ENCODE data around the gene FBXO42. TPM values are rescaled to one million over a fixed set of nuclear protein-coding genes. Genes with fewer than 3 reads are reported as not detected.

The FBXO42 gene
- total and polyA plus RNA-seq, 9 of the 15 experiments (the other 6 are each of a cell fraction or from before 2014, with no cell fraction given) = 7.2 to 24.8 (median 17.4) TPM

DNA sequence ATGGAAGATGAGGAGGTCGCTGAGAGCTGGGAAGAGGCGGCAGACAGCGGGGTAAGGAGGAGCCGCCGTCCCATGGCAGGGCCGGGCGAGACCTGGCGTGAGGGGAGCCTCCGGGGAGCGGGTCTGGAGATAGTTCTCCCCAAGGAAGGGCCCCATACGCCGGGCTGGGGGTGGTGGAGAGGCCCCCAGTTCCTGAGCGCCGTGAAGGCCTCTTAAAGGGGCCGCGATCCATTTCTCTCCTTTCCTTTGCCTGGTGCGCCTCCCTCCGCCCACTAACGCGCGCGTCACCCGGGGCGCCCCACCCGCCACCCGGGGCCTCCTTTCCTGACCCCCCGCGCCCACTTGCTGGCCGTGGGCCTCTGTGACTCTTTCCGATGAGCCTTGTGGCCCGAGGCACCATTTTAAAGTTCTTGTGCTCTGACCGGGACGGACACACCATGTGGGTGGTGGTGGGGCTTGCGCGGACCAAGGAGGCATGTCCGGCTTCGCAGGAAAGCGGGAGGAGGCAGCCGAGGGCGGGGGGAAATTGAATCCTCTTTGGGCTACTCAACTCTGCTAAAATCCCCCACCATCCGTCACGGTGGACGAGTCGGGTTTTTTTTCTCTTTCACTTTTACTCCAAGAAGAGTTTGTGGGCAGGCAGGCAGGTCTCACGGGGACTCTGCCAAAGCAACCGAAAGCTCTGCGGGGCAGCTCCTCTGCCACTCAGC, 15.1 kb upstream of the FBXO42 start (continued):
- TF ChIP-seq, protein P1, sequence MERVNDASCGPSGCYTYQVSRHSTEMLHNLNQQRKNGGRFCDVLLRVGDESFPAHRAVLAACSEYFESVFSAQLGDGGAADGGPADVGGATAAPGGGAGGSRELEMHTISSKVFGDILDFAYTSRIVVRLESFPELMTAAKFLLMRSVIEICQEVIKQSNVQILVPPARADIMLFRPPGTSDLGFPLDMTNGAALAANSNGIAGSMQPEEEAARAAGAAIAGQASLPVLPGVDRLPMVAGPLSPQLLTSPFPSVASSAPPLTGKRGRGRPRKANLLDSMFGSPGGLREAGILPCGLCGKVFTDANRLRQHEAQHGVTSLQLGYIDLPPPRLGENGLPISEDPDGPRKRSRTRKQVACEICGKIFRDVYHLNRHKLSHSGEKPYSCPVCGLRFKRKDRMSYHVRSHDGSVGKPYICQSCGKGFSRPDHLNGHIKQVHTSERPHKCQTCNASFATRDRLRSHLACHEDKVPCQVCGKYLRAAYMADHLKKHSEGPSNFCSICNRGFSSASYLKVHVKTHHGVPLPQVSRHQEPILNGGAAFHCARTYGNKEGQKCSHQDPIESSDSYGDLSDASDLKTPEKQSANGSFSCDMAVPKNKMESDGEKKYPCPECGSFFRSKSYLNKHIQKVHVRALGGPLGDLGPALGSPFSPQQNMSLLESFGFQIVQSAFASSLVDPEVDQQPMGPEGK (CRISPR knock-in tag; IDR thresholded peaks at IDR 0.05; ENCODE audit: borderline replicate concordance) = no peak
- TF ChIP-seq, protein P2, sequence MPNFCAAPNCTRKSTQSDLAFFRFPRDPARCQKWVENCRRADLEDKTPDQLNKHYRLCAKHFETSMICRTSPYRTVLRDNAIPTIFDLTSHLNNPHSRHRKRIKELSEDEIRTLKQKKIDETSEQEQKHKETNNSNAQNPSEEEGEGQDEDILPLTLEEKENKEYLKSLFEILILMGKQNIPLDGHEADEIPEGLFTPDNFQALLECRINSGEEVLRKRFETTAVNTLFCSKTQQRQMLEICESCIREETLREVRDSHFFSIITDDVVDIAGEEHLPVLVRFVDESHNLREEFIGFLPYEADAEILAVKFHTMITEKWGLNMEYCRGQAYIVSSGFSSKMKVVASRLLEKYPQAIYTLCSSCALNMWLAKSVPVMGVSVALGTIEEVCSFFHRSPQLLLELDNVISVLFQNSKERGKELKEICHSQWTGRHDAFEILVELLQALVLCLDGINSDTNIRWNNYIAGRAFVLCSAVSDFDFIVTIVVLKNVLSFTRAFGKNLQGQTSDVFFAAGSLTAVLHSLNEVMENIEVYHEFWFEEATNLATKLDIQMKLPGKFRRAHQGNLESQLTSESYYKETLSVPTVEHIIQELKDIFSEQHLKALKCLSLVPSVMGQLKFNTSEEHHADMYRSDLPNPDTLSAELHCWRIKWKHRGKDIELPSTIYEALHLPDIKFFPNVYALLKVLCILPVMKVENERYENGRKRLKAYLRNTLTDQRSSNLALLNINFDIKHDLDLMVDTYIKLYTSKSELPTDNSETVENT (CRISPR knock-in tag; IDR thresholded peaks at IDR 0.05) = peak; percentile 85
- no peak for TF ChIP-seq TEAD4 (IDR thresholded peaks at IDR 0.05; ENCODE audit: low read length)
- no peak for TF ChIP-seq TEAD4 (CRISPR knock-in tag; IDR thresholded peaks at IDR 0.05; ENCODE audit: borderline replicate concordance)
- no peak for TF ChIP-seq SMC3 (conservative IDR thresholded peaks at IDR 0.05; ENCODE audit: insufficient read depth, low read depth, low read length)
- peak; percentile 29 for TF ChIP-seq L3MBTL2 (IDR thresholded peaks at IDR 0.05)
- peak; percentile 59 for TF ChIP-seq FIP1L1 (IDR thresholded peaks at IDR 0.05; ENCODE audit: low read depth, low read length, poor library complexity, severe bottlenecking)
- no peak for TF ChIP-seq PTRF (tag; IDR thresholded peaks at IDR 0.05)
- TF ChIP-seq, protein P3, sequence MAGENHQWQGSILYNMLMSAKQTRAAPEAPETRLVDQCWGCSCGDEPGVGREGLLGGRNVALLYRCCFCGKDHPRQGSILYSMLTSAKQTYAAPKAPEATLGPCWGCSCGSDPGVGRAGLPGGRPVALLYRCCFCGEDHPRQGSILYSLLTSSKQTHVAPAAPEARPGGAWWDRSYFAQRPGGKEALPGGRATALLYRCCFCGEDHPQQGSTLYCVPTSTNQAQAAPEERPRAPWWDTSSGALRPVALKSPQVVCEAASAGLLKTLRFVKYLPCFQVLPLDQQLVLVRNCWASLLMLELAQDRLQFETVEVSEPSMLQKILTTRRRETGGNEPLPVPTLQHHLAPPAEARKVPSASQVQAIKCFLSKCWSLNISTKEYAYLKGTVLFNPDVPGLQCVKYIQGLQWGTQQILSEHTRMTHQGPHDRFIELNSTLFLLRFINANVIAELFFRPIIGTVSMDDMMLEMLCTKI (IDR thresholded peaks at IDR 0.05; ENCODE audit: partially characterized antibody) = no peak
- peak; percentile 91 for TF ChIP-seq FOXM1 (IDR thresholded peaks at IDR 0.05; ENCODE audit: low read depth)
- no peak for TF ChIP-seq FOXM1 (CRISPR knock-in tag; IDR thresholded peaks at IDR 0.05; ENCODE audit: low read depth)
- TF ChIP-seq BACH1 (tag; IDR thresholded peaks at IDR 0.05) = no peak
- TF ChIP-seq CBFB (CRISPR knock-in tag; IDR thresholded peaks at IDR 0.05) = no peak
- peak; percentile 14 for TF ChIP-seq HDAC3 (IDR thresholded peaks at IDR 0.05; ENCODE audit: borderline replicate concordance, partially characterized antibody)
- no peak for TF ChIP-seq PRMT5 (CRISPR knock-in tag; IDR thresholded peaks at IDR 0.05)
- no peak for TF ChIP-seq XRCC3 (IDR thresholded peaks at IDR 0.05)
- no peak for TF ChIP-seq ZNF239 (CRISPR knock-in tag; IDR thresholded peaks at IDR 0.05)
- 0 out of 4 replicates have a peak, but pooled peaks of 1 of the 2 experiments have one; percentile 47 for TF ChIP-seq TEAD1 (CRISPR knock-in tag; IDR thresholded peaks at IDR 0.05)
- TF ChIP-seq CREM (IDR thresholded peaks at IDR 0.05; ENCODE audit: low read depth) = peak; percentile 61
- TF ChIP-seq CREB1 (IDR thresholded peaks at IDR 0.05) = peak; percentile 51
- no peak; the same call in 1 of the 2 replicates for TF ChIP-seq CREB1 (CRISPR knock-in tag; IDR thresholded peaks at IDR 0.05)
- TF ChIP-seq, protein P4, sequence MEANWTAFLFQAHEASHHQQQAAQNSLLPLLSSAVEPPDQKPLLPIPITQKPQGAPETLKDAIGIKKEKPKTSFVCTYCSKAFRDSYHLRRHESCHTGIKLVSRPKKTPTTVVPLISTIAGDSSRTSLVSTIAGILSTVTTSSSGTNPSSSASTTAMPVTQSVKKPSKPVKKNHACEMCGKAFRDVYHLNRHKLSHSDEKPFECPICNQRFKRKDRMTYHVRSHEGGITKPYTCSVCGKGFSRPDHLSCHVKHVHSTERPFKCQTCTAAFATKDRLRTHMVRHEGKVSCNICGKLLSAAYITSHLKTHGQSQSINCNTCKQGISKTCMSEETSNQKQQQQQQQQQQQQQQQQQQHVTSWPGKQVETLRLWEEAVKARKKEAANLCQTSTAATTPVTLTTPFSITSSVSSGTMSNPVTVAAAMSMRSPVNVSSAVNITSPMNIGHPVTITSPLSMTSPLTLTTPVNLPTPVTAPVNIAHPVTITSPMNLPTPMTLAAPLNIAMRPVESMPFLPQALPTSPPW (CRISPR knock-in tag; IDR thresholded peaks at IDR 0.05) = peak; percentile 89

Measured in K562 (cell line).